SIG-M5 (cell line): Measurements from ENCODE around the gene ACBD3.
A peak's percentile ranks its signal among the peaks of the same experiment; 100 is the strongest.

ENCODE experiments used
- DNase-seq: peaks from one replicate; lab custom pipeline; 2025; lab: John Stamatoyannopoulos, UW

The ACBD3 gene

GRCh38 chr1:226111098-226111882 is 75.3 kb downstream of the ACBD3 start:
- DNase-seq: no peak

DNA sequence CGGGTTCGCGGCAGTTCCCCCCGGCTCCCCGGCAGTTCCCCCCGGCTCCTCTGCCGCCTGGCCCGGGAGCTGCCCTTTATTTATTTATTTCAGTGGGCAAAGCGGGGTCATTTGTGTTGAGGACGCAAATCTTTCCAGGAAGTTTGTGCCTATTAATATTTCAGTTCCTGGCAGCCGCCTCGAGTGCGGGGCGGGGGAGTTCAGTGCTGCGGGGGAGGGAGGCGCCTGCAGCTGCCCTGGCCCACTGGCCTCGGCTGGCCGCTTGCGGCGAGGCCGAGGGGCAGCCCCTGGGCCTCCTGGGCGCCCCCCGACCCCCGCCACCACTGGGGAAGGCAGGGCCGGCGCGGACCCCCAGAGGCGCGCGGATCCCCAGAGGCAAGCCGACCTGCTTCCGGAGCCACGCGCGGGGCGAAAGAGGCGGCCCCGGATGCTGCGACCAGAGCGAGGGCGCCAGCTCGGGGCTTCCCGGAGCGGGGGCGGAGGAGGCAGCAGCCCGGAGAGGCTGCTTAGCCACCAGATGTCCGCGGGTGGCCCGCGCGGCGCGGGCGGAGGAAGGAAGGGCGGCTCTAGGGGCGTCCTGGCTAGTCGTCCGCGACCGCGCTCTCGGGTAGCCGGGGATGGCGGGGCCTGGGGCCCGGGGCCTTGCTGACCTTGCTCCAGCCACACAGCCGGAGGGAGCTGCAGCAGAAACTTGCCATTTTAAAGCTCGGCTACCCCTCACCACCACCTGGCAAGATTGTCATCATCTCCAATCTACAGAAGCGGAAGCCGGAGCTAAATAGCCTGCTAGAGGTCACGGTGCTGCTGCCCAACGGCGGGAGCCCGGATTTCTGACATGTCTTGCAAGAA is 76.1 kb downstream of the ACBD3 start:
- DNase-seq: no peak

DNA sequence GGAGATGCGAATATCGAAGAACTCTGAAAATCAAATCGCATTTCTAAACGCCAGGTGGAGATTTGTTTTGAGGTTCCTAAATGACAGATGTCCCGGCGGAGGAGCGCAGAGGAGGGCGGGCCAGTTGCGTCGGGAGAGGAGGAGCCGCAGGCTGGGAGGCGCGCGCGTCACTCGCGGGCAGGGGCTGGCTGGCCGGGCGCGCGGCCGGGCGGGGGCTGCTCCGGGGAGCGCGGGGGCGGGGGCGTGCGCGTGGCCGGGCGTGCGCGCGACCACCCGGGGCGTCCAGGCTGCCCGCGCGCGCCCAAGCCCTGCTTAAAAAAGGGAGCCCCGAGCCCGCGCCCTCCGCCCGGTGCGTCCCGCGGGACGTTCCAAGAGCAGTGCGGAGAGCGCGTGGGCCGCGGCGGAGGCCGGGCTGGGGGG is 76.7 kb downstream of the ACBD3 start:
- peak; percentile 32 for DNase-seq

DNA sequence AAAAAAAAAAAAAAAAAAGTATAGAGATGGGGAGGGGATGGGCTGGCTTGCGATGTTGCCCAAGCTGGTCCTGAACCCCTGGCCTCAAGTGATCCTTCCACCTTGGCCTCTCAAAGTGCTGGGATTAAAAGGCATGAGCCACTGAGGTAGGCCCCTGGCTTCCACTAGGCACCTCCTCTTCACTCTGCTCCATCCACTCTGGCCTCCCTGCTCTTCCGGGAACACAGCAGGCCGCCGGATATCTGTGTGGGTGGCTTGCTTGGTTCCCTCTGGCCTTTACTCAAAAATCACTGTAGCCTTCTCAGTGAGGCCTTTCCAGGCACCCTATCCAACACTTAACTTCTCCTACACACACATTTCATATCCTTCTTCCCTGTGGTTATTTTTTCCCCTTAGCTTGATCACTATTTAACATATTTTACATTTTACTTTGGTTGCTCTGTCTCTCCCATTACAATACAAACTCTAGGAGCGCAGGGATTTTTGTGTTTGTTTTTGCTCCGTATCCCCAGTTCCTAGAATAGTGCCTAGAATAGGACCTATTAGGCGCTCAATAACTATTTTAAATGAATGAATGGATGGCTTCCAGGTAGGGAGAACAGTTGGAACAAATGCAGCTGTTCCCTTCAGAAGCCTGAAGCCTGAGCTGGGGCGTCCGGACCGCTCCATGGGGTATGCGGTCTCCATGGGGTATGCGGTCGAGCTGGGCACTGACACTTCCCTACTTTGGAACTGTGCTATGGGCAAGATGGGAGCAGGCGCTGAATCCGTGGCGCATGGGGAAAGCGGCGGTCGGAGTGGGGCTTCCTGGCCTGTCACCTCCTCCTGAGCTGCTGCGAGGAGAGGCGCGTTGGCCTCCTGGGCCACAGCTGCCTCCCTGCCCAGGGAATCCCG is 77.4 kb downstream of the ACBD3 start:
- no peak for DNase-seq

DNA sequence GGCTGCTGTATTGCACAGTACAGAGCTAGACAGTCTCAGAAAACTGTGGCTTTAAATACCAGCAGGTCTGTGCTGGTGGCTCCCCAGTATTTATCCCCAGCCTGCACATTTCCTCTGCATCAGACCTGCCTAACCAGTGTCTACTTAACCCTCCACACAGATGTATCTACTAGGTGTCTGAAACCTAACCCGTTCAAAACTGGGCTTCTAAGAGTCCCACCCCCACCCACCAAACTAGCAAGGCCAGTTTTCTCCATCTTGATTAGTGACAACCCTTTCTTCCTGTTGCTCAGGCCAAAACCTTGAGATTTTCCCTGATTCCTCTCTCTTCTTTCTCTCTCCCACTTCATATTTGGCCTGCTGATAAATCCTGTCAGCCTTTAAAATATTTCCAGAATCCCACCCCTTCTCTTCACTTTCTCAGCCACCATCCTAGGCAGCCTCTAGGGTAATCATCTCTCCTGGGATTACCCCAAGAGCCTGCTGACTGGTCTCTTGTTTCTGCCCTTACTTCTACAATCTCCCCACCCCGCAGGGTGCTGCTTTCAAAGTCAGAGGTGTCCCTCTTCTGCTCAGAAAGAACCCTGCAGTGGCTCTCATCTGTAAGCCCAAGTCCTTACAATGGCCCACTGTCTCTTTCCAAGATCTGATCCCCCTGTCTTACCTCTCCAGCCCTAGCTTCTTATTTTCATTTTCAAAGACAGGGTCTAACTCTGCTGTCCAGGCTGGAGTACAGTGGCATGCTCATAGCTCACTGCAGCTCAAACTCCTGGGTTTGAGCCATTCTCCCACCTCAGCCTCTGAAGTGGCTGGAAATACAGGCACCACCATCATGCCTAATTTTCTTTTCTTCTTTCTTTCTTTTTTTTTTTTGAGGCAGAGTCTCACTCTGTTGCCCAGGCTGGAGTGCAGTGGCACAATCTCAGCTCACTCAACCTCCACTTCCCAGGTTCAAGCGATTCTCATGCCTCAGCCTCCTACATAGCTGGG is 78.8 kb downstream of the ACBD3 start:
- no peak for DNase-seq

GRCh38 chr1:226104671-226105121 is 81.8 kb downstream of the ACBD3 start:
- no peak for DNase-seq

DNA sequence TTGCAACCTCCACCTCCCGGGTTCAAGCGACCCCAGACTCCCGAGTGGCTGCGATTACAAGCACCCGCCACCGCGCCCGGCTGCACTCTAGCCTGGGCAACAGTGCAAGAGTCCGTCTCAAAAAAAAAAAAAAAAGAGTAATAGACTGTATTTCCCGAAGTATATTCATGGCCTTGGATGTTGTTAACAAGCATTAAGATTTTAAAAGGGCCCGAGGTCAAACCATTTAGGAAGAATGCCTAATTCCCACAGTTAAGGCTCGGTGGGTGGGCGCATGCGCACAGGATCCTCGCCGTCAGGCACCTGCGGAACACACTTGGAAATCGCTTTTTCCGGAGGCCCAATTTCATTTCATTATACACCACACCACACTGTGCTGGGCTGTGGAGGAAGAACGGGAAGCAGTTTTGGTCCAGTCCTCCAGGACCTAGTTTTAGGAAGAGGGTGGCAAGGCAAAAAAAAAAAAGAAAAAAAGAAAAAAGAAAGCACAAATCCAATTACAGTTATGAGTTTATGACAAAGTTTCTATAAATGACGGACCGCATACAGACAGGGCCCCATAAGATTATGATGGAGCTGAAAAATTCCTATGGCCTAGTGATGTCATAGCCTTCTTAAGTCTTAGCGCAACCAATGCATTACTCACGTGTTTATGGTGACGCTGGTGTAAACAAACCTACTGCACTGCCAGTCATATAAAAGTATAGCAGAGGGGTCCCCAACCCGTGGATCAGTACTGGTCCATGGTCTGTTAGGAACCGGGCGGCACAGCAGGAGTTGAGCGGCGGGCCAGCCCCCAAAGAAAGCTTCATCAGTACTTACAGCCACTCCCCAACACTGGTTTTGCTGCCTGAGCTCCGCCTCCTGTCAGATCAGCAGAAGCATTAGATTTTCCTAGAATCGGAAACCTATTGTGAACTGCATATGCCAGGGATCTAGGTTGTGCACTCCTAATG is 85.8 kb downstream of the ACBD3 start:
- DNase-seq: no peak

- no peak for DNase-seq
Measured at GRCh38 chr1:226098870-226099835, 87.4 kb downstream of the ACBD3 start.

DNA sequence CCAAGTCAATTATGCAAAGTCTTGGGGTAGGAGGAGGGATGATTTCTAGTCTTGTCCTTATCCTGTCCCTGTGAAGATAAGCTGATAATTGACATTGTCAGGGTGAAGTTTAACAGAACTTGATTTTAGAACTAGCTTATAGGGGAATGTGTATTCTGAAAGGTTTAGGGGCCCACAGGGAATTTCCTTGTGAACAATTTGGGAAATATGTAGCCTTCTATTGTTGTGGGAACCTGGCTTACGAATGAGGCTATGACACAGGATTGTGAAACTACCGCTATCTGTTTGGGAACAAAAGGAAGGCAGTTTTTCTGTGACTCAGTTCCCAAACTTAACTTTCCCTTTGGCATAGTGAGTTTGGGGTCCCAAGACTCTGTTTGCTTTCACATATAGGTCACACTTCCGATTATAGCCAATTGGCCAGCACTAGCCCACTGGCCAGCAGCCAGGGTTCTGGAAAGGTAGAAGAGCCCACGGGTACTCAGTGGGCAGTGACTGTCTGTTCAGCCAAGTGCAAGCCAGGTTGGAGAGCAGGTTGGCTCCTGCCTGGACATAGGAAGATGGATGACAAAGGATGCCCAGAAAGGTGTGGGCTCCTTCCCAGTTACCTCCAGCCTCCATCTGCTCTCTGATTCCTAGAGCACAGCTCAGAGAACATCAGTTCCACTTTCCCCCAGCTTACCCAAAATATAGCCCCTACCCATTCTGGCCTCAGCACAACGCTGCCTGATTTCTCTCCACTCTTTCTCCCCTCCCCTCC is 88.5 kb downstream of the ACBD3 start:
- no peak for DNase-seq

DNA sequence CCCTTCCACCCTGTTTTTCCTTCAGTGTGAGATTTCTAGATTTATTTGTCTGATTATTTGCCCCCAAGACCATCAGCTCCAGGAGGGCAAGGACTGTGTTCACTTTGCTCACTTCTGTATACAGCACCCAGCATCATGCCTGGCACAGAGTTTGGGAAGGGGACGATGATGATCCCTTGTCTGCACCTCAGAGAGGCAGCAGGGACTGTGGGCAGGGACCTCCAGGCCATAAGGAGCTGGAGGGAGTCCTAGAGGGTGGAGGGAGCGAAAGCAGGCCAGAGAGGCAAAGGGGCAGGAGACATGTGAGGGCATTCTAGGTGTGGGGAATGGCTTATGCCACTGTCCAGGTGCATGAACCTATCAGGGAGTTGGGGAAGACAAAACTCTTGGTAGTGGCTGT is 91.3 kb downstream of the ACBD3 start:
- no peak for DNase-seq
